Amygdala (tissue), 56 donors: Measurements from ENCODE around the gene ITGA8.
"Not testable (repeated sequence)": the region's sequence is repeated elsewhere in the genome, so short reads cannot be mapped to it uniquely, and the experiment has no call there.

Source experiments
- DNase-seq, 56 donors: peaks; one replicate each; lab custom pipeline; 2025; lab: John Stamatoyannopoulos, UW

Gene ITGA8

DNA sequence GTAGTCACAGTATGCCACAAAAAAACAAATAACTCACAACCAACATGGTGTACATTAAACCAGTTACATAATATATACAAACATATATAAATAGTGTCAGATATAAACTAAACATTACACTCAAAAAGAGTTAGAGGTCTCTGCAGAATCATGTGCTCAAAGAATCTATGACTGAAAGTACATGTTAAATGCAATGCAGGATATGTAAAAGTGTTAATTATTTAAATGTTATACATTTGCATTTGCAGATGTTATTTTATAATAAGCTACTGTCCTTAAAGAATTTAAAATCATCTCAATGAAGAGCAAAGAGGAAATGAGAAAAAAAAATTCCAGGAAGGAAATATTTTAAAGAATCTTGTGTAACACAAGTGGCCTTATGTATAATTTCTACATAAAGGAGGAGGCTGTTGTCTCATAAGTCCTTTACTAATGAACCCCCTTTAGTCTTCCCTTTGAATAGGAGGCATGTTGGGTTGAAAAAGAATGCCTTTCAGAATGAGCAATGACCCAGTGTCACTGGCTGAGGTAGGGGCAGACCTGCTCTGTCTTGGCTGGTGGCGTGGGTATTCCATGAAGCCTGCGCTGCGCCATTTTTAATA is 148.9 kb downstream of the ITGA8 start:
- no peak for DNase-seq

DNA sequence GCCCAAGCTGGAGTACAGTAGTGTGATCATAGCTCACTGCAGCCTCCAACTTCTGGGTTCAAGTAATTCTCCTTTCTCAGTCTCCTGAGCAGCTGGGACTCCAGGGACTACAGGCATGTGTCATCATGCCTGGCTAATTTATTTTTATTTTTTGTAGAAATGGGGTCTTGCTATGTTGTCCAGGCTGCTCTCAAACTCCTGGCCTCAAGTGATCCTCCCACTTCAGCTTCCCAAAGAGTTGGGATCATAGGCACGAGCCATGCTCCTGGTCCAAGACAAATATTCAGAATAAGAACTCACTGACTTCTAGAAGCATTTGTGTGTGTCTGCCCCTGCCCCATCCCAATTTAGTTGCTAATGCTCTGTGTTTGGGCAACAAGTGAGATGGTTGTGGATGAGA is 151.8 kb downstream of the ITGA8 start:
- no peak for DNase-seq

DNA sequence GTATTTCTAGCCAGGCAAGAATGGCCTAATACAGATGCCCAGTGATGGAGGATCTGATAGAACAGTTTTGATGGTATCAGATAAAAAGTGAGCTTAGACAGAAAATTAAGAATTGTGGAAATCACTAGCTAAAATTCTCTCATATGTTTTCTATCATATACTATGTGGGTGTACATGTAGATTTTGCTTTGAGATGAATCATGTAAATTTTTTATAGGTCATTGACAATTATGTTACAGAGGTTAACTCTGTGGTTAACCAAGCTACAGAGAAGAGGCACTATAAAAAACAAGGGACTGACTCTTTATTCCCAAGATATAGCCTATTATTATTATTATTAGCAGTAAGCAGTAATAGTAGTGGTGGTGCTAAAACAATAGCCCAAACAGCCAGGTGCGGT is 156.5 kb downstream of the ITGA8 start:
- DNase-seq: no peak

DNA sequence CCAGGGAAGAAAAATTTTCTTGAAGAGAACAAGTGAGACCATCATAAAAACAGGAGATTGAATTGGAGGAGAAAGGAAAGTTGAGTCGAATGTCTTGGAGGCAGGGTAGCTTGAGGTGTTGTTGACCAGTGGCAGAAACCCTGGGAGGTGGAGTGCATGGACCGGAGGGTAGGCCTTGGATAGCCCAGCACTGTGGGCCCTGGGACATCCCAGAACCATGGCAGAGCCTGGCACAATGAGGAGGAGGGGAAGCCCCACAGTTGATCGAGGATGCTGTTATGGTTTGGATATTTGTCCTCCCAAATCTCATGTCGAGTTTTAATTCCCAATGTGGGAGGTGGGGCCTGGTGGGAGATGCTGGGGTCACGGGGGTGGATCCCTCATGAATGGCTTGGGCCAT is 157.1 kb downstream of the ITGA8 start:
- DNase-seq: no peak

DNA sequence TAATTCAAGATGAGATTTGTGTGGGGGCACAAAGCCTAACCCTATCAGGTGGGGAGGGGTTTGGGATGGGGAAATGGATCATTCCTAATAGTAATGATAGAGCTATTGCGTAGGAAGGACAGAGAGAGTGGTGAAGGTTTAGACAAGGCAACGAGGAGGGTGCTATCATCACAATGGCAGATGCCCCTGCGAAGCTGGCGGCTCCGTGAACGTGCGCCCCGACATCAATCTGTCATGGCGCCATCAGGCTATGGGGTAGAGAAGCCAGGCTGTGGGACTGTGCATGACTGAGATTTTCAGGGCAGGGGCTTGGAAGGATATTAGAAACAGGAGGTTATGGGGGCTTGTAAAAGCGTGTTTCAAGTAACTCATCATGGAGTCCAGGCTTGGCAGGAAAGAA is 157.6 kb downstream of the ITGA8 start:
- DNase-seq: no peak

DNA sequence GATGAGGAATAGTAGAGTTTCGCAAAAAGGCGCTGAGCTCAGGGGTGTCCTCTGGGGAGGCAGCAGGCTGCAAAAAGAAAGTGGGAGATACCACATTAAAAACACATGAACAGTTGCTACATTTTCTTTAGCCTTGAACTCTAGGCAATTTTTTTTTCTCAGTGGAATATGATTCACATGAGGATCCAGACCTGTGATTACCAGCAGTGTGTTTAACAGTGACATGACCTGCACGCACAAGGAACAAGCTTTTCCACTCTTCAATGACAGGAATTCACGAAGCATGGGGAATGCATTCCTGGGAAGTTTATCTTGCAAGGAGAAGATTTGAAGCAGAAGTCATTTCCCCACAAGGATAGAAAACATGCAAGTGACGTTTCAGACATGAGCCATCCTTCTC is 161.6 kb downstream of the ITGA8 start:
- DNase-seq: no peak

DNA sequence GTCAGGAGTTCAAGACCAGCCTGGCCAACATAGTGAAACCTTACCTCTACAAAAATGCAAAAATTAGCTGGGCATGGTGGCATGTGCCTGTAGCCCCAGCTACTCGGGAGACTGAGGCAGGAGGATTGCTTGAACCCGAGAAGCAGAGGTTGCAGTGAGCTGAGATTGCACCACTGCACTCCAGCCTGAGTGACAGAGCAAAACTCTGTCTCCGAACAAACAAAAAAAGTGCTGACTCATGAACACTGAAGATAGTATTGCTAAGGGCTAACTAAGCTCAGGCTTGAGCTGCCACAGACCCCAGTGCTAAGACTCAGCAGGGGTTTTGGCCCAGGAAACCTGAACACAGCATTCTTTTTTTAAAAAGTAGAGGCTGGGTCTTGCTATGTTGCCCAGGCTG is 162.6 kb downstream of the ITGA8 start:
- not testable (repeated sequence) for DNase-seq

DNA sequence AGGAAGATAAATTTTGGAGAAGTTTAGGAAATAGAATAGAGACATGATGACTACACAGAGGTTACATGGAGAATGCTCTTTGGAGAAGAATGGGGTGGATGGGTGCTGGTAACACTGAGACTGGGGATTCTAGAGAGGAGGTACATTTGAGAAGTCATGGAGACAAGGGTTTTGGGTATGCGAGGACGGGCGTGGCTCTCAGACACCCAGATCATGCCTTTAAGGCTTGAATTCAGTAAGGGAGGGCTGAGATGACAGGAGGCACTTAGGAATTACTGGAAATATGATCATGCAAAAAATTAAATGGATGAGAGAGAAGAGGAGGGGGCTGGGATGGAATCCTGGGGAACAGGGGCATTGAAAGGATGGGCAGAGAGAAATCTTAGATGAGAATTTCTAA is 168.8 kb downstream of the ITGA8 start:
- no peak for DNase-seq

DNA sequence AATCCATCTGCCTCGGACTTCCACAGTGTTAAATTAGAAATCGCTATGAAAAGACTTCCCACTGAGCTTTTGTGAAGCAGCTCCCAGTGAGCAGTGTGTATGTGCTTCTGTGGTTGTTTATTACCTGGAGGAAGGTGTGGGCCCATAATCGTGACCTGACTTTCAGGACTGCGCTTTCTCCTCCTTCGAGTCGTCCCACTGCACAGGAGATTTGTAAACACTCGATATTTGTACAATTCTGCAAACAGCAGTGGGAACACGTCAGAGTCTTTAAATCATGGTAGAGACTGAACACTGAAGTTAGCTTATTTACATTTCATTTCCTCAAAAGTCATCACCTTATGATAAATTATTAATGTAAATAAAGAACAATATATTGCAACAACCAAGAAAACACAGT is 171.4 kb downstream of the ITGA8 start:
- no peak for DNase-seq

DNA sequence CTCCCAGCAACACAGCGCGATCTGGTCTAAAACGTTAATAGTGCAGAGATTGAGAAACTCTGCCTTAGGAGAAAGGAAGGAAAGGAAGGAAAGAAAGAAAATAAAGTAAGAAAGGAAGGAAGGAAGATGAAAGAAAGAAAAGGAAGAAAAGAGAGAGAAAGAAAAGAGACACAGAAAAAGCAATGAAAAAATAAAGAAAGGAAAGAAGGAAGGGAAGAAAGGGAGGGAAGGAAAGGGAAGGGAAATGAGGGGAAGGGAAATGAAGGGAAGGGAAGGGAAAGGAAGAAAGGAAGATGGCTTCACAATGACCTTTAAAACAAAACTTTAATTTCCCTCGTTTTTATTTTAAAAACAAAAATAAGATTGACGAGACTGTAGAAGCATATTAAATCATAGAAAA is 173.1 kb downstream of the ITGA8 start:
- no peak for DNase-seq

DNA sequence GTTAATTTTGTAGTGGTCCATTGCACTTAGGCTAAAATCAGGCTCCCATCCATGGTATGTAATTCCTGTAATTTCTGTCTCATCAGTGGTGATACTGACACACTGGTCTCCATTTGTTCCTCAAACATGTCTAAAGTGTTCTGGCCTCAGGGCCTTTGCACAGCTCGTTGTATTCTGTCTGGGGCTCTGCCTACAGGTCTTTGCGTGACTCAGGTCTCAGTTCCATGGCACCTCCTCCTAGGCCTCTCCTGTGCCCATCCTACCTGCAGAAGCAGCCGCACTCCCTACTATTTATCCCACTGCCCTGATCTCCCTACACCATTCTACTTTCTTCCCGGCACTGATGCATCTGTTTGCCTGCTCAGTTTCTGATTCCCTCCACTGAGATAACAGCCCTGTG is 173.8 kb downstream of the ITGA8 start:
- no peak for DNase-seq

DNA sequence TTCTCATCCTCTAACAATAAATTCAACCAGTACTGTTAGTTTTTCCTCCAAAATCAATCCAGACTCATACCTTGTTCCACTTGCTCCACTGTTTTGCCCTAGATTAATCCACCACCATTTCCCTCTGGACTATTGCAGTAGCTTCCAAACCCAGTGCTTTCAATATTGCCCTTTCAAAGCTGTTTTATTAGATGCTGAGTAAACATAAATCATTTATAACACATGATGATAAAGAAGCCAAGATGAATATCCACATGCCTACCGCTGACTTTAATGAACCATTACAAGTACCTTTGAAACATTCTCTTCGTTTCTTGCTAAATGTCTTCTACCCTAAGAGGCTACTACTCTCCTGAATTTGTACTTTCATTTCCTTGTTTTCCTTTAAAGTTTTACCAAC is 174.5 kb downstream of the ITGA8 start:
- no peak for DNase-seq

DNA sequence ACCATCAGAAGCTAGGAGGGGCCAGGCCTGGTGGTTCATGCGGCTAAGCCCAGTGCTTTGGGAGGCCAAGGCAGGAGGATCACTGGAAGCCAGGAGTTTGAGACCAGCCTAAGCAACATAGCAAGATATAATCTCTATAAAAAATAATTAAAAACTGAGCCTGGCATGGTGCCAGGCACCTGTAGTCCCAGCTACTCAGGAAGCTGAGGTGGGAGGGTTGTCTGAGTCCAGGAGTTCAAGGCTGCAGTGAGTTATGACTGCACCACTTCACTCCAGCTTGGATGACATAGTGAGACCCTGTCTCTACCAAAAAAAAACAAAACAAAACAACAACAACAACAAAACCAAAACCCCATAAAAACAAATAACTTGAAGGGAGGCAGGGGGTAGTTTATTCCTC is 175.7 kb downstream of the ITGA8 start:
- no peak for DNase-seq

DNA sequence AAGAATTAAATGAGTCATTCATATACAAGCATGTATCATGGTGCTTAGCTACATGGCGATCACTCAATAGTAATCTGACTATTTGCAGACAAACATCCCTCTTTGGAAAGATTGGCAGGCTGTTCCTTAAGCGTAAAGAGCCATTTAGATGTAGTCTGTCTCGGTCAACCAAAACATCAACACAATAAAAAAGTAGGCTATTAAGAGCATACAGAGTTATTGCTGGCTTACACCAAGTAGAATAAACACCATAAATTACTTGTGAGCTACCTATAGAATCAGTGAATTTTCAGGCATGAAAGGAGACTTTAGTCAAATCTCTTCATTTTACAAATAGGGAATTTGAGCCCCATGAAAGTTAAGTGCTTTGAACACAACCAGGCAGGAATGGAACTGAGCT is 176.9 kb downstream of the ITGA8 start:
- DNase-seq: no peak

DNA sequence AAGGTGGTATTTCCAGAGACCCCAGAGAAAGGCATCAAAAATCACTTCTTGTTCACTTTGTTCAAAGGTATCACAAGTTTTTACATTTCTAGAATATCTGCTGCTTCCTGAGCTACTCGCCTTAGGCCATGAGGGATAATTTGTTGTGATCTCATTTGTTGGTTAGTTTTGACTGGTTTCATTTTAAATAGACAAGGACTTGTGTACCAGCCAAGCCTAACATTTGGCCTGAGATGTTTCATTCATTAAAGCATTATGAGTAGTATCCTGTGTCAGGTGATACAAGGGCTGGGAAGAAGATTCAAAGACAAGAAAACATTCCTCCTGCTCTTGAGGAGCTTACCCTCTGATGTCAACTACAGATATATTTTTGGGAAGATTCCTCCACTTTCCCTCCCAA is 178.3 kb downstream of the ITGA8 start:
- DNase-seq: no peak

DNA sequence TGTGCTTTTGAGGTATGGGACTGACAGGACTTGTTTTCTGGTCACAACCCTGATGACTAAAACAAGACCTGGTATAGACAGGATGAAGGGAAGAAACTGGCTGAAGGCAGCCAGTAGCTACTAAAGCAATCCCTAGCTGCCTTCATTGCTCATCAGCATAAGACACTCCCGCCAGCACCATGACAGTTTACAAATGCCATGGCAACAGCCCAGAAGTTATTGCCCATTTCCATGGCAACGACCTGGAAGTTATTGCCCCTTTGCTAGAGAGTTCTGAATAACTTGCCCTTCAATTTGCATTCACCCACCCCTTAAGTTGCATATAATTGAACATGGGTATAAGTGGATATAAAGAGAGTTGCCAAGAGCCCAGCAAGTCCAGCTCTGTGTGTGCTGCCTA is 179.0 kb downstream of the ITGA8 start:
- no peak for DNase-seq

DNA sequence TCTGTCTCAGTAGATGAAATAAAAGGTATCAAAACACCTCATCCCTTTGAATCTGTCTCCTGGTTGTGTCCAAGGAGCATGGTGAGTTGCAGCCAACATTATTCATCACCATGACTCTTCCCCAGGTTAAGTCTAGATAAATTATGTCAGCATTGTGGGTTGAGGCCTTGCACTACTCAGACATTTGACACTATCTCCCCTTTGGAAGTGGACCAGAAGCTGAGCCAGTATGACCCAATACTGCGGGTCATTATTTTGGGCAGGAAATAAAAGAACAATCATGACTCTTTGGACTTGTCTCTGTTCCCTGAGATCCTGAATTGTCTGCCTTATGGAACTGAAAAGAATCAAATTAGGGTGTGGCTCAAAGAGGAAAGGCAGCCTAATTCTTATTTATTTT is 180.5 kb downstream of the ITGA8 start:
- DNase-seq: no peak

DNA sequence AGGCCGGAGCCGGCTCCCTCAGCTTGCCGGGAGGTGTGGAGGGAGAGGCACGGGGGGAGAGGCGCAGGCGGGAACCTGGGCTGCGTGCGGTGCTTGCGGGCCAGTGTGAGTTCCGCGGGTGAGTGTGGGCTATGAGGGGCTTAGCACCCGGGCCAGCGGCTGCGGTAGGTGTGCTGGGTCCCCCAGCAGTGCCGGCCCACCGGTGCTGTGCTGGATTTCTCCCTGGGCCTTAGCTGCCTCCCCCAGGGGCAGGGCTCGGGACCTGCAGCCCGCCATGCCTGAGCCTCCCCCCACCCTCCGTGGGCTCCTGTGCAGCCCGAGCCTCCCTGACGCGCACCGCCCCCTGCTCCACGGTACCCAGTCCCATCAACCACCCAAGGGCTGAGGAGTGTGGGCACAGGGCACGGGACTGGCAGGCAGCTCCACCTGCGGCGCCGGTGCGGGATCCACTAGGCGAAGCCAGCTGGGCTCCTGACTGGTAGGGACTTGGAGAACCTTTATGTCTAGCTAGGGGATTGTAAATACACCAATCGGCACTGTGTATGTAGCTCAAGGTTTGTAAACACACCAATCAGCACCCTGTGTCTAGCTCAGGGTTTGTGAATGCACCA is 184.7 kb downstream of the ITGA8 start:
- DNase-seq: not testable (repeated sequence)

DNA sequence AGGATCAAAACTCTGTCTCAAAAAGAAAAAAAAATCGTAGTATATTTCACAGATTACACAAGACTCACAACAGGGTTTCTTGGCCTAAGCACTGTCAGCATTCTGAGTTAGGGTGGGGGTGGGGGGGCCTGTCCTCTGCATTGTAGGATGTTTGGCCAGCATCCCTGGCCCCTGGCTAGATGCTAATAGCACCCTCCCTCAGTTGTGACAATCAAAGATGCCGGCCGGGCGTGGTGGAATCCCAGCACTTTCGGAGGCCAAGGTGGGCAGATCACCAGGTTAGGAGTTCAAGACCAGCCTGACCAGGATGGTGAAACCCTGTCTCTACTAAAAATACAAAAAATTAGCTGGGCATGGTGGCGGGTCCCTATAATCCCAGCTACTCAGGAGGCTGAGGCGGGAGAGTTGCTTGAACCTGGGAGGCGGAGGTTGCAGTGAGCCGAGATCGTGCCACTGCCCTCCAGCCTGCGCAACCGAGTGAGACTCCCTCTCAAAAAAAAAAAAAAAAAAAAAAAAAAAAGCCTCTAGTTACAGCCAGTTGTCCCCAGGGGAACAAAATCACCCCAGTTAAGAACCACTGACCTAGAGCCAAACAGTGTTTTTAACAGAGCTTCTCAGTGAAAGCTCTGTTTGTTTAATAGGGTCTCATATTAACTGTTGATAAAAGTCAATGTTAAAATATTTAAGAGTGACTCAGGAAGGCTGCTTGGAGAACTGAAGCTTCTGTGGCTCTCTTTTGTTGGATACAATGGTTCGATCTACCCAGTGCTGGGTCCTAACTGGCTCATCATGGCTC is 187.6 kb downstream of the ITGA8 start:
- DNase-seq: no peak

DNA sequence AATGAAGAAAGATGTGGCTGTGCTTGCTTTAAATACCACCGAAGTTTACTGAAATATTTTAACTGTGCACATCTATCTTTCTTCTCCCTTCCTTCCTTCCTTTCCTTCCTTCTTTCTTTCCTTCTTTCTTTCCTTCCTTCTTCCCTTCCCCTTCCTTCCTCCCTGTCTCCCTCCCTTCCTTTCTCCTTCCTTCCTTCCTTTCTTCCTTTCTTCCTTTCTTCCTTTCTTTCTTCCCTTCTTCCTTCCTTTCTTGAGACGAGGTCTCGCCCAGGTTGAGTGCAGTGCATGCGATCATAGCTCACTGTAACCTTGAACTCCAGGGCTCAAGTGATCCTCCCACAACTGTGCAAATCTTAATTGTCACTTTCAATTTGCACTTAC is 190.9 kb downstream of the ITGA8 start:
- DNase-seq: no peak

DNA sequence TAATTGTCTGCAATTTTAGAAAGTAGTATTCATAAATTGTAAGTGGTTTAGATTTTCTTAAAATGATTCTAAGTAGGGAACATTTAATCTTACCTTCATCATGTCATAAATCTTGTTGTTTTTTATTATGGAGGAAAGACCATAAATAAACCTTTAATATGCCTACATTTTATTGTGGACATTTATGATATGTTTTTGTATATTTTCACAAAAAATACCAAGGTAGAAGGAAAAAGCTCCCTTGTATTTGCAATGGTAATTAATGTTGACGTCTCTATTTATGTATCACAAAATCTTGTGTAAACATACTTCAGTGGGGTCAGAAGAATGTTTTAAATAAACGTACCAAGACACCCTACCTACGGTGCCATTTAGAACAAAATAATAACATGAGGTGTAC is 193.0 kb downstream of the ITGA8 start:
- no peak for DNase-seq

DNA sequence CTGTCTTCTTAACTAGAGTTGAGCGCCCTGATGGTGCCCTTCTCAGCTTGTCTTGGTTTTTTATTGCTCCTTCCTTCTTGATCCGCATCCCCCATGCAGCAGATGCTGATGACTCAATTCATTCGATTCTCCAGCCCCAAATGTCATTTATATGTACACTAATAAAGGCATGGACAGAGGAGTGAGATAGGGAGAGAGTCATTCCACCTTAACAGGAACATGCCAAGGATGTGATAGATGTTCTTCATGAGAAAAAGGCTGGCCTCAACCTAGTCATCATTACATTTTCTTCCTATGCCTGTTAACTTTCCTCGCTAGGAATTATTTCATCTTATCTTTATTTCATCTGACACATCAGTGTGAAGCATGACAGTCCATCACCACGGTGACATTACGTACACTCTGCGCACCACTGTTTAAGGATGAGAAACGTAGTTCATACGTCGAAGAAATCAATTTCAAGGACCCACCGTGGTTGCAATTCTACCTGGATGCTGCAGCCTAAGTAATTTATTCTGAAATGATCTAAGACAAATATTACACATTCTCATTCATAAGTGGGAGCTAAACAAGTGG is 198.3 kb downstream of the ITGA8 start:
- no peak for DNase-seq
